ENCODE results near the gene KRTAP16-1.

The KRTAP16-1 gene

GRCh38 chr17:41298458-41299135, 10.5 kb downstream of the KRTAP16-1 start:
- TF ChIP-seq, protein P1, sequence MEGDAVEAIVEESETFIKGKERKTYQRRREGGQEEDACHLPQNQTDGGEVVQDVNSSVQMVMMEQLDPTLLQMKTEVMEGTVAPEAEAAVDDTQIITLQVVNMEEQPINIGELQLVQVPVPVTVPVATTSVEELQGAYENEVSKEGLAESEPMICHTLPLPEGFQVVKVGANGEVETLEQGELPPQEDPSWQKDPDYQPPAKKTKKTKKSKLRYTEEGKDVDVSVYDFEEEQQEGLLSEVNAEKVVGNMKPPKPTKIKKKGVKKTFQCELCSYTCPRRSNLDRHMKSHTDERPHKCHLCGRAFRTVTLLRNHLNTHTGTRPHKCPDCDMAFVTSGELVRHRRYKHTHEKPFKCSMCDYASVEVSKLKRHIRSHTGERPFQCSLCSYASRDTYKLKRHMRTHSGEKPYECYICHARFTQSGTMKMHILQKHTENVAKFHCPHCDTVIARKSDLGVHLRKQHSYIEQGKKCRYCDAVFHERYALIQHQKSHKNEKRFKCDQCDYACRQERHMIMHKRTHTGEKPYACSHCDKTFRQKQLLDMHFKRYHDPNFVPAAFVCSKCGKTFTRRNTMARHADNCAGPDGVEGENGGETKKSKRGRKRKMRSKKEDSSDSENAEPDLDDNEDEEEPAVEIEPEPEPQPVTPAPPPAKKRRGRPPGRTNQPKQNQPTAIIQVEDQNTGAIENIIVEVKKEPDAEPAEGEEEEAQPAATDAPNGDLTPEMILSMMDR (IDR thresholded peaks at IDR 0.05; ENCODE audit: insufficient read depth, low read length, poor library complexity, severe bottlenecking) = no peak
- no peak for TF ChIP-seq EZH2phosphoT487 (conservative IDR thresholded peaks at IDR 0.05; ENCODE audit: low read length)
- Histone ChIP-seq H2AFZ (ENCODE audit: low read depth, low read length, severe bottlenecking) (no peak overlapping the region), H4K20me1 (ENCODE audit: low read depth, low read length) (no peaks in the 10 kb centered on the region), H3K9ac (ENCODE audit: low read length) (no peak overlapping the region), H3K9me2 (replicated peaks; ENCODE audit: insufficient read depth, low read length) (no peaks in the 10 kb centered on the region), H3K79me2 (ENCODE audit: insufficient read depth, low read length) (no peaks in the 10 kb centered on the region), H3K9me3 (ENCODE audit: insufficient read depth, low read length) (no peaks in the 10 kb centered on the region), H3K27me3 (ENCODE audit: low read length) (no peaks in the 10 kb centered on the region), H3F3A (ENCODE audit: insufficient read depth) (no peaks in the 10 kb centered on the region), H3K36me3 (ENCODE audit: low read length) (no peaks in the 10 kb centered on the region), H3K4me3 (ENCODE audit: insufficient read depth, low read length, poor library complexity, severe bottlenecking) (no peak overlapping the region), H3K4me2 (ENCODE audit: low read depth, low read length, poor library complexity, severe bottlenecking) (no peak overlapping the region), H3K27ac (ENCODE audit: low read depth, low read length) (no peak overlapping the region)

GRCh38 chr17:41296846-41297245, 12.3 kb downstream of the KRTAP16-1 start:
- TF ChIP-seq, protein P1 (IDR thresholded peaks at IDR 0.05; ENCODE audit: insufficient read depth, low read length, poor library complexity, severe bottlenecking) = no peak
- no peak for TF ChIP-seq EZH2phosphoT487 (conservative IDR thresholded peaks at IDR 0.05; ENCODE audit: low read length)
- H3K9me3 ChIP-seq (ENCODE audit: insufficient read depth, low read length) = no peaks in the 10 kb centered on the region
- no peaks in the 10 kb centered on the region for H3K79me2 ChIP-seq (ENCODE audit: insufficient read depth, low read length)
- H3K9ac ChIP-seq (ENCODE audit: low read length) = no peak overlapping the region
- no peaks in the 10 kb centered on the region for H4K20me1 ChIP-seq (ENCODE audit: low read depth, low read length)
- no peaks in the 10 kb centered on the region for H3F3A ChIP-seq (ENCODE audit: insufficient read depth)
- no peak overlapping the region for H2AFZ ChIP-seq (ENCODE audit: low read depth, low read length, severe bottlenecking)
- H3K9me2 ChIP-seq (replicated peaks; ENCODE audit: insufficient read depth, low read length) = no peaks in the 10 kb centered on the region
- no peak overlapping the region for H3K27ac ChIP-seq (ENCODE audit: low read depth, low read length)
- H3K27me3 ChIP-seq (ENCODE audit: low read length) = no peaks in the 10 kb centered on the region
- no peak overlapping the region for H3K4me3 ChIP-seq (ENCODE audit: insufficient read depth, low read length, poor library complexity, severe bottlenecking)
- H3K4me2 ChIP-seq (ENCODE audit: low read depth, low read length, poor library complexity, severe bottlenecking) = no peak overlapping the region
- no peaks in the 10 kb centered on the region for H3K36me3 ChIP-seq (ENCODE audit: low read length)

DNA sequence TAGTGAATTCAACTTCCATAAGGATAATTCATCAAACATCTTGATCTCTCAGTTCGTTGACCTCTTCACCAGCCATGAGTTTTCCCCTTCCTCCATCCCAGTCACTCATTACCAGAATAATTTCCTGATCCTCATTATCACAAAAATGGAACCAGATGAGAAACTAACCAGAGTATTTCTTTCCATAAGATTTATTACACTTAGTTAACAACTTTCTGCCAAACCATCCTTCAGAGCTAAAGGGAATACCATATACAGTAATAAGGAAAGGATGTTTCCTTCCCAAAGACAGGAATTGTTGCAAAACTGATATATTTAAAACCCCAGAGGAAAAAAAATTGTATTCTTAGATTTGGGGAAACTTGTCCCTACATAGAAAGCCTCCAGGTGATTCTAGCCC, 15.1 kb downstream of the KRTAP16-1 start:
- Histone ChIP-seq H3K4me2 (ENCODE audit: low read depth, low read length, poor library complexity, severe bottlenecking) (no peak overlapping the region), H2AFZ (ENCODE audit: low read depth, low read length, severe bottlenecking) (no peak overlapping the region), H3F3A (ENCODE audit: insufficient read depth) (no peaks in the 10 kb centered on the region), H3K79me2 (ENCODE audit: insufficient read depth, low read length) (no peaks in the 10 kb centered on the region), H3K4me3 (ENCODE audit: insufficient read depth, low read length, poor library complexity, severe bottlenecking) (no peak overlapping the region), H3K27me3 (ENCODE audit: low read length) (no peaks in the 10 kb centered on the region), H3K9me3 (ENCODE audit: insufficient read depth, low read length) (no peaks in the 10 kb centered on the region), H3K27ac (ENCODE audit: low read depth, low read length) (no peak overlapping the region), H3K9me2 (replicated peaks; ENCODE audit: insufficient read depth, low read length) (no peaks in the 10 kb centered on the region), H4K20me1 (ENCODE audit: low read depth, low read length) (no peaks in the 10 kb centered on the region), H3K36me3 (ENCODE audit: low read length) (no peaks in the 10 kb centered on the region), H3K9ac (ENCODE audit: low read length) (no peak overlapping the region)
- TF ChIP-seq, protein P1 (IDR thresholded peaks at IDR 0.05; ENCODE audit: insufficient read depth, low read length, poor library complexity, severe bottlenecking) = no peak
- TF ChIP-seq EZH2phosphoT487 (conservative IDR thresholded peaks at IDR 0.05; ENCODE audit: low read length) = no peak
